Memory B cell (primary cell): ENCODE measurements around the gene ZSWIM1.
A peak's percentile ranks its signal among the peaks of the same experiment; 100 is the strongest.

Source experiments
- ATAC-seq: fragments of 150-1000 bp; cut with Tn5 transposase; 2 replicates; pipeline ENCODE4 v1.10.0; 2021; ENCODE audit warnings: low read depth, mild to moderate bottlenecking, moderate library complexity
- DNase-seq, 2 donors: peaks; one replicate each; pipeline ENCODE4 v3.0.0; 2022; ENCODE audit warnings: low spot score in 2 of 2
- H3K27ac Mint-ChIP-seq: one replicate; pipeline ENCODE4 v1.8.0; 2022; ENCODE audit warnings: mild to moderate bottlenecking, moderate library complexity, mixed read lengths
- H3K27me3 Mint-ChIP-seq: one replicate; pipeline ENCODE4 v1.8.0; 2022; ENCODE audit warnings: mixed read lengths
- H3K36me3 Mint-ChIP-seq: one replicate; pipeline ENCODE4 v1.8.0; 2022; ENCODE audit warnings: mild to moderate bottlenecking, mixed read lengths
- H3K4me1 Mint-ChIP-seq: one replicate; pipeline ENCODE4 v1.8.0; 2022; ENCODE audit warnings: mixed read lengths
- H3K4me3 Mint-ChIP-seq: one replicate; pipeline ENCODE4 v1.8.0; 2022; ENCODE audit warnings: mild to moderate bottlenecking, moderate library complexity, mixed read lengths
- H3K9me3 Mint-ChIP-seq: one replicate; pipeline ENCODE4 v1.8.0; 2022; ENCODE audit warnings: mixed read lengths

Gene ZSWIM1

DNA sequence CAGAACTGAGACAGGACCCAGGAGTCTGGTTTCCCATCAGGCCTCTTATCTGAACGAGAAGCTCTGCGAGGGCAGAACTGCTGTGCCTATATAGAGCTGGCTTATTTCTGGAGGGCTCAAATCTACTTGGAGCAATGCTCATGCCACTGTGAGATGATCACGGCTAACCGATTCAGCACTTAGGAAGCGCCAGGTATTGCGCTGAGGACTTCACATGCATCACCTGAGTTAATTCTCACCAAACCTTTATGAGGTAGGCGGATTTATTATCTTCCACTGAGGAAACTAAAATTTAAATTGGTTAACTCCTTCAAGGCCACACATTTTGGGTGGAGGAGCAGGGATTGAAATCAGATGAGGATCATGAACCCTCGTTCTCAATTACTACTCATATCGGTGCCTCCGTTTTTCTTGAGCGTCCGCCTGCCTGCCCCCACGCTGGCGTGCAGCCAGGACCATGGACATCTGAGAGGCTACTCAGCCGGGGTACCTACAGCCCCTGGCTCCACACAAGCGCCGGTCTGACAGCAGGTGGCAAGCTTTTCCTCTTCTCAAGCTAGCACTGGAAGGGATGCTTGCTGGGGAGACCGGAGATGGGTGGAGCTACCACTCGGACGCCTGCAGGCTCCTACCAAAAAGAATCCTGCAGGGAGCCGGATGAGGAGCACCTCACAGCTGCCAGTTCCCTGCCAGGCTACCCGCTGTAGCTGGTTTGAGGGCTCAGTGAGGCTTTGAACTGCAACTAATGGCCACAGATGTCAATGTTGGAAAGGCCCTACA, 52.4 kb downstream of the ZSWIM1 start:
- peak overlapping the region; percentile 98 for H3K27ac Mint-ChIP-seq
- no peaks in the 10 kb centered on the region for H3K9me3 Mint-ChIP-seq
- DNase-seq (peak in 1 of 2 donors; percentile 34), ATAC-seq (no peak)
- no peaks in the 10 kb centered on the region for H3K27me3 Mint-ChIP-seq
- H3K4me3 Mint-ChIP-seq: peak overlapping the region; percentile 97
- H3K36me3 Mint-ChIP-seq: peaks cover 6% of the 10 kb centered on the region
- peaks cover 3% of the 10 kb centered on the region for H3K4me1 Mint-ChIP-seq

DNA sequence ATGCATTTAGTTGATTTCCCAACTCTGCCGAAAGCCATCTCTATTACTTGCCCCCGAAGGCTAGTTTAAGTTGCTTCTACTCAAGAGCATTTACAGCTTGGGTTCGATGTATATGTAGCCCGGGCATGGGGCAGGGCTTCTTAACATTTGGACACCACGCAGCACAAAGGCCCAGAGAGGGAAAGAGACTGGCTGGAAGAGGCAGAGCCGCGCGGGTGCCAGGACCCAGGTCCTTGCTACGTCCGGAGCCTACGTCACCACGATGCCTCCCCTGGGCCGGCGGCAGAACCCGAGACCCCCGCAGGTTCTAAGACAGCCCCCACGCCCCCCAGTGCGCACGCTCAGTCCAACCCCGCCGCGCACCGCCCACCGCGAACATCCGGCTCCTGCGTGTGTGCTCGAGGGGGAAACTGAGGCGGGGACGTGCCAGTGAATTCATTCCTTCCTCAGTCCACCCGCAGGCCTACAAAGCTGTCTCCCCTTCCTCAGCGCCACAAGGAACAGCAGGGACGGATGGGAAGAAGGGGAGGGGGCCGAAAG, 53.1 kb downstream of the ZSWIM1 start:
- Mint-ChIP-seq H3K4me3 (peak overlapping the region; percentile 97), H3K9me3 (no peaks in the 10 kb centered on the region), H3K27me3 (no peaks in the 10 kb centered on the region), H3K4me1 (peaks cover 3% of the 10 kb centered on the region), H3K27ac (peak overlapping the region; percentile 98), H3K36me3 (peaks cover 11% of the 10 kb centered on the region)
- DNase-seq: peak in 1 of 2 donors; percentile 36
- peak; percentile 2 for ATAC-seq
